Measurements from ENCODE around the gene CNIH2. TPM values are rescaled to one million over a fixed set of nuclear protein-coding genes. Genes with fewer than 3 reads are reported as not detected.

Gene CNIH2
- total RNA-seq, 1 experiment from 2014 or later: 12.9 TPM

DNA sequence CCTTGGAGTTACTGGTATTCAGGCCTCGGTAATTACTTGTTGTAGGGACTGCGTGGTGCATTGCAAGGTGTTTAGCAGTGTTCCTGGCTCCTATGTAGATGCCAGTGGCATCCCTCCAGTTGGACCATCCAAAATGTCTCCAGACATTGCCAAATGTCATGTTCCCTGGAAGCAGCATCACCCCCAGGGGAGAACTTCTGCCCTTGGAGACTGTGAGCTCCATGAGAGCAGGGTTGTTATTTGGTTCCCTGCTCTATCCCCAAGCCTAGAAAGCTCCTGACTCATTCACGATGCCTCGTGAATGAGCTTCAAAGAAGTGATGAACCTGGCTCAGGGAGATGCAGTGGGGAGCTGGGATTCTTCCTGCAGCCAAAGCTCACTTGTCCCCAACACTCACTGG lies 43.6 kb downstream of the CNIH2 start:
- Mint-ChIP-seq H3K9me3 (peaks cover 26% of the 10 kb centered on the region), H3K27ac (no peak overlapping the region), H3K27me3 (ENCODE audit: low read depth) (peaks cover 17% of the 10 kb centered on the region), H3K4me3 (no peak overlapping the region), H3K4me1 (peaks cover 22% of the 10 kb centered on the region), H3K36me3 (peaks cover 20% of the 10 kb centered on the region)
- ChIA-PET CTCF (interaction anchor here (0.6 to 2.0 kb wide), 9 partner anchors 9 to 151 kb away, joined by 3 to 51 read pairs (median 4); partner anchors contain the start of genes RAB1B, RIN1 and YIF1A), POLR2A (interaction anchor here (1.6 kb wide), 1 partner anchor 9 kb away, joined by 14 read pairs; no protein-coding TSS in a partner anchor)
- TF ChIP-seq SP1 (CRISPR knock-in tag; conservative IDR thresholded peaks at IDR 0.05) (no peak), ZNF219 (CRISPR knock-in tag; IDR thresholded peaks at IDR 0.05; ENCODE audit: borderline replicate concordance) (no peak), ZNF121 (CRISPR knock-in tag; IDR thresholded peaks at IDR 0.05) (no peak)
- no peak for ATAC-seq
- DNase-seq (ENCODE audit: low spot score): no peak

DNA sequence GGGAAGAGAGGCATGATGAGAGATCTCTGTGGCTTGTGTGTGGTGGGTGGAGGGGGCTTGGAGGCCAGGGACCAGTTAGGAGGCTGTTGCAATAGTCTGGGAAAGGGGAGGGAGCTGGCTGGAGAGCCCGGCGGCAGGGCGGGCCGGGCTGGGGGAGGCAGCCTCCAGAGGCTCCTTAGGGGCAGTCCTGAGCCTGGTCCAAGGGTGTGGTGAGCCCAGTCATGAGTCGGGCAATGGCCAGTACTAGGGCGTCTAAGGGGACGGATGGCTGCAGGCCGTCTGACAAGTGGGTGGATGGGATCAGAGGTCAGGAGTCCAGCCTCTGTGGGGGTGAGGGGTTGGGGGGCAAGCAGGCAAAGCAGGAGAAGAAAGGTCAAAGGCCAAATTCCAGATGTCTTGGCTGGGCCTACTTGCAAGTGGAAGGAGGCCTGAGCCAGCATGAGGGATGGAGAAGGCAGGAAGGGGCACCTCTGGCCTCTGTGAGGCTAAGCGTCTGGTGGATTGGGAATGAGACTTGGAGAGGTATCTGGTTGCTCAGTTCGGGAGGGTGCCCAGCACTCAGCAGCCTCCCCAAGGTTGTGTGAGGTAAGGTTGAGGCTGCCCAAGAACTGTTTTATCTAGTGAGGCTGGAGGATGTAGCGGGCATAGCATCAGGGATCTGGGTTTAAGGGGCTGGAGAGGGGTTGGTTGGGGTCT lies 44.9 kb downstream of the CNIH2 start:
- H3K27me3 Mint-ChIP-seq (ENCODE audit: low read depth): peaks cover 24% of the 10 kb centered on the region
- H3K36me3 Mint-ChIP-seq: peaks cover 20% of the 10 kb centered on the region
- ATAC-seq (no peak), DNase-seq (ENCODE audit: low spot score) (no peak)
- H3K4me3 Mint-ChIP-seq: no peak overlapping the region
- POLR2A ChIA-PET: interaction anchor here (1.6 kb wide), 1 partner anchor 10 kb away, joined by 14 read pairs; no protein-coding TSS in a partner anchor
- CTCF ChIA-PET: interaction anchor here (0.6 to 2.0 kb wide), 6 partner anchors 10 to 77 kb away, joined by 3 to 51 read pairs (median 5); partner anchors contain the start of genes RAB1B and RIN1
- H3K4me1 Mint-ChIP-seq: peaks cover 23% of the 10 kb centered on the region
- TF ChIP-seq KAT7 (CRISPR knock-in tag; IDR thresholded peaks at IDR 0.05; ENCODE audit: borderline replicate concordance): no peak
- no peak for TF ChIP-seq ZNF416 (CRISPR knock-in tag; IDR thresholded peaks at IDR 0.05)
- TF ChIP-seq NR1H2 (CRISPR knock-in tag; IDR thresholded peaks at IDR 0.05): no peak
- TF ChIP-seq ZNF423 (CRISPR knock-in tag; IDR thresholded peaks at IDR 0.05): no peak
- no peak for TF ChIP-seq FOXP1 (CRISPR knock-in tag; IDR thresholded peaks at IDR 0.05; ENCODE audit: borderline replicate concordance)
- TF ChIP-seq TCF7 (CRISPR knock-in tag; IDR thresholded peaks at IDR 0.05; ENCODE audit: low read depth): no peak
- no peak for TF ChIP-seq ZNF396 (CRISPR knock-in tag; IDR thresholded peaks at IDR 0.05; ENCODE audit: borderline replicate concordance)
- H3K27ac Mint-ChIP-seq: no peak overlapping the region
- H3K9me3 Mint-ChIP-seq: peaks cover 26% of the 10 kb centered on the region

GRCh38 chr11:66323684-66324083 lies 45.7 kb downstream of the CNIH2 start:
- Mint-ChIP-seq H3K9me3 (peaks cover 24% of the 10 kb centered on the region), H3K4me1 (peaks cover 18% of the 10 kb centered on the region), H3K4me3 (no peak overlapping the region), H3K27me3 (ENCODE audit: low read depth) (peaks cover 28% of the 10 kb centered on the region), H3K27ac (no peak overlapping the region), H3K36me3 (peaks cover 17% of the 10 kb centered on the region)
- POLR2A ChIA-PET: interaction anchor here (0.7 to 1.7 kb wide), 2 partner anchors 11 to 56 kb away, joined by 3 to 8 read pairs; no protein-coding TSS in a partner anchor
- TF ChIP-seq USF1 (CRISPR knock-in tag; IDR thresholded peaks at IDR 0.05) (no peak), TP53 (CRISPR knock-in tag; IDR thresholded peaks at IDR 0.05) (no peak), OVOL2 (CRISPR knock-in tag; IDR thresholded peaks at IDR 0.05; ENCODE audit: borderline replicate concordance) (no peak), NR1H2 (CRISPR knock-in tag; IDR thresholded peaks at IDR 0.05) (no peak), USF2 (CRISPR knock-in tag; IDR thresholded peaks at IDR 0.05) (no peak), E2F5 (CRISPR knock-in tag; IDR thresholded peaks at IDR 0.05) (no peak), ZNF281 (CRISPR knock-in tag; IDR thresholded peaks at IDR 0.05) (no peak), TEAD4 (CRISPR knock-in tag; IDR thresholded peaks at IDR 0.05) (no peak), CREB1 (CRISPR knock-in tag; IDR thresholded peaks at IDR 0.05) (no peak), NFATC4 (CRISPR knock-in tag; IDR thresholded peaks at IDR 0.05) (no peak), FOXK1 (CRISPR knock-in tag; IDR thresholded peaks at IDR 0.05) (no peak)
- CTCF ChIA-PET: interaction anchor here (2.1 kb wide), 1 partner anchor 11 kb away, joined by 27 read pairs; no protein-coding TSS in a partner anchor
- ATAC-seq (no peak), DNase-seq (ENCODE audit: low spot score) (no peak)

All from WTC11 (cell line).